GM18498 (cell line): Measurements from ENCODE around the gene MZB1.
"Not testable (repeated sequence)": the region's sequence is repeated elsewhere in the genome, so short reads cannot be mapped to it uniquely, and the experiment has no call there.

Experiments
- ATAC-seq: cut with Tn5 transposase; IDR thresholded peaks from one replicate; pipeline ENCODE4 v1.9.1; 2021; ENCODE audit warnings: mild to moderate bottlenecking, moderate library complexity; ENCODE audit not compliant: unreplicated experiment

Gene MZB1

GRCh38 chr5:139378101-139378825, 11.4 kb downstream of the MZB1 start:
- no peak for ATAC-seq

DNA sequence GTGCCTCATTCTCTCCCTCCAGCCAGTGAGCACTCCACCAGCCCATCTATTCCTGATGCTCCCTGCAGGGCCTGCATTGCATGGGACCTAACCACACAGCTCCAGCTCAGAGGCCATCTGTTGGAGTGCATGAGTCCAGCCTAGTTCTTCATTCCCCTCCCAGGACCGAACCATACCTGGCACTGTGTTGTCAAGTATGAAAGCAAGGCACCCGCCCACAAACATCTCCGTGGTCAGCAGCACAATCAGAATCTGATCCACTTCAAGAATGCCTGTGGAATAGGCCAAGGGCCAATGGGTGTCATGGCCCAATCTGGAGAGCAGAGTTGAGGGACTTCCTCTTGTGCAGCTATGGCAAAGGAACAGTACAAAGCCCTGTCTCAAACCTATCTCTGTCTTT, 12.5 kb downstream of the MZB1 start:
- ATAC-seq: no peak

GRCh38 chr5:139376364-139376763, 13.3 kb downstream of the MZB1 start:
- no peak for ATAC-seq

GRCh38 chr5:139374909-139375308, 14.8 kb downstream of the MZB1 start:
- no peak for ATAC-seq

DNA sequence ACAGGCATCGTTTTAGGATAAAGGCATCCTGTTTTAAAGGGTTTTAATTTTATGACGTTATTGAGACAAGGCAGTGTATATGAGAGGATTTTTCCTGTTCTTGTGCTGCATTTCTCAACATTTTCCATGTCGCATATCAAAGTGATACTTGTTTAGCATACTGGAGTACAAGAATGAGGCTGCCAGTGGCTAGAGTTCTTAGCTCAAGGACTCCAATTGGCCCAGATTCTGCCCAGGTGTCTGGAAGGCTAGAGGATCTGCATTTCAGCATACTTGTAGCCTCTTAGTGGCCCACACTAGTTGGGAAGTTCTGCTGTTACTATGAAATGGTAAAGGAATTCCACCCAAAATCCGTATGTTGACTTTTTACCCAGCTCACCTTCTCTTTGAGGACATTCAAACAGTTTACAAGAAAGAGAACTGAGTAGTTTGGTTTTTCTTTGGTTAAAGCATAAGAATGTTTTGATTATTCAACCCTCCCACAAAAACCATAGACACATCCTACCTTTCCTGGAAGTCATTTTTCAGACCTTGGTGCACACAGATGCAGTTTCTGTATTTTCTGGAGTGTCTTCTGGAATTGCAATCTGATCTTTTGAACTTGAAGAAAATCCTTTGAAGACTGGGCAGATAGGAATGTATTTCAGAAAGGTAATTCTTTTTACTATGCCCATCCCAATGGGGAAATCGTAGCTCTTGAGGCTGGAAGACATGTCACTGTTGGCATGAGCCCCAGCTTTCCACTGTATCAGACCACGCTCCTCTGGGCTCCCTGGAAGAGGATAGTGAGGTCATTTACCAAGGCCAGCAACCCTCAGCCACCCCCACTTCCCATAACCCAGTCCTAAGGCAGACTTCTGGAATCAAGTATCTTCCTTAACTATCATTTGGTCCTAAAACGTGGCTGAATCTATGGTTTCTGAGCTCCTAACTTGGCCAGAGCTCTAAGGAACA, 18.0 kb downstream of the MZB1 start:
- no peak for ATAC-seq

DNA sequence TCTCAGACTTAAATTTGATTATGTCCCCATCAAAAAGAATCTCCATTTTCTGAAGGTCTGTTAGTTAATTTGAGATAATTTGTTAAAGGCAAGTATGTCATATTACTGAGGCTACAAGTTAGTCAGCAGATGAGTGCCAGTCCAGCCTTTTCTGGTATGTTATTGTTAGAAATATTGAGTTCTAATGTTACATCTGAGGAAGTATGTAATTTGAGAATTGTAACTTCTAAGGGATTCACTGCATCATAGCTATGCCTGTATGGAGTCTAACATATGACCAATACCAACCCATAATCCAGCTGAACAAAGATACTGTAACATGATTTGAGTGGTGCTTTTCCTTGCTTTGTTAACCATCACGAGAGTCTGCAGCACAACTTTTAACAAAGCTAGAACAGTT, 20.5 kb downstream of the MZB1 start:
- no peak for ATAC-seq

DNA sequence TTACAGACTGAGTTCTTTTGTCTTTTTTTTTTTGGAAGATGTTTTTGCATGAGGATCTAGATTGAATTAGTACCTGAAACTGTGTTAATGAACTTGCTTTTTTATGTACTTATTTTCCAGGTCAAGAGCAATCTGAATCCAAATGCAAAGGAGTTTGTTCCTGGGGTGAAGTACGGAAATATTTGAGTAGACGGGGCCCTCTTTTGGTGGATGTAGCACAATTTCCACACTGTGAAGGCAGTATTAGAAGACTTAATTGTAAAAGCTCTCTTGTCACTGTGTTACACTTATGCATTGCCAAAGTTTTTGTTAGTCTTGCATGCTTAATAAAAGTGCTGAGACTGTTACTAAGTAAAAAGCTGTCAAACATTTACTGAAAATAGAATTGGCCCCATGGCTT, 21.1 kb downstream of the MZB1 start:
- no peak for ATAC-seq

GRCh38 chr5:139364466-139364865, 25.2 kb downstream of the MZB1 start:
- no peak for ATAC-seq

GRCh38 chr5:139363937-139364336, 25.8 kb downstream of the MZB1 start:
- no peak for ATAC-seq

GRCh38 chr5:139361835-139362429, 27.8 kb downstream of the MZB1 start:
- no peak for ATAC-seq

DNA sequence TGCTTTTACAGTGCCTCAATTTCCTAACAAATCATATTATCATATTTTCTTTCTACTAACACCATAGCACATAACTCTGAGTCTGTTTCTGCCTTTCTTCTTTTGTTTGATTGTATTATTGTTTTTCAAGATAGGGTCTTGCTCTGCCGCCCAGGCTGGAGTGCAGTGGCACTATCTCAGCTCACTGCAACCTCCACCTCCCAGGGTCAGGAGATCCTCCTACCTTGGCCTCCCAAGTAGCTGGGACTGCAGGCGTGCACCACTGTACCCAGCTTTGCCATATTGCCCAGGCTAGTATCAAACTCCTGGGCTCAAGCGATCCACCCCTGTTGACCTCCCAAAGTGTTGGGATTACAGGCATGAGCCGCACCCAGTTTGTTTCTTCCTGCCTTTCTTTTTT, 29.3 kb downstream of the MZB1 start:
- ATAC-seq: no peak

DNA sequence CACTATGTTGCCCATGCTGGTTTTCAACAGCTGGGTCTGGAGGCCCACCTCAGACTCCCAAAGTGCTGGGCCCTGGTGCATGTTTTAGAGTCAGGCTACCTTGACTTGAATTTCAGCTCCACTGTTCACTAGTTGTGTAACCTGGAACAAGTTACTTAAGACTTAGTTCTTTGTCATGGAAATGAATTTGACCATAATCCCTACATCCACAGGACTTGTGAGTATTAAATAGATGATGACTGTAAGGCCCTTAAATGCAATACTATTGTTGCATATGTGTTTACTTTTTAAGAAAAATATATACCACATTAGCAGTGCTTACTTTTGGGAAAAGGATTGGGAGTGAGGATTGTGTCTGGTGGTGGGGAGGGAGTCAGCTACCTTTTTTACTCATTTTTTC, 31.6 kb downstream of the MZB1 start:
- ATAC-seq: no peak

DNA sequence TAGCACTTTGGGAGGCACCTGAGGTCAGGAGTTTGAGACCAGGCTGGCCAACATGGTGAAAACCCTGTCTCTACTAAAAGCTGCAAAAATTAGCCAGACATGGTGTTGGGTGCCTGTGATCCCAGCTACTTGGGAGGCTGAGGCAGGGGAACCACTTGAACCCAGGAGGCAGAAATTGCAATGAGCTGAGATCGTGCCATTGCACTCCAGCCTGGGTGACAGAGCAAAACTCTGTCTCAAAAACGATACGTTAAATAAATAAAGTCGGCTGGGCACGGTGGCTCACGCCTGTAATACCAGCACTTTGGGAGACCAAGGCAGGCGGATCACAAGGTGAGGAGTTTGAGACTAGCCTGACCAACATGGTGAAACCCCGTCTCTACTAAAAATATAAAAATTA, 33.8 kb downstream of the MZB1 start:
- not testable (repeated sequence) for ATAC-seq

GRCh38 chr5:139354186-139354585, 35.5 kb downstream of the MZB1 start:
- ATAC-seq: no peak

DNA sequence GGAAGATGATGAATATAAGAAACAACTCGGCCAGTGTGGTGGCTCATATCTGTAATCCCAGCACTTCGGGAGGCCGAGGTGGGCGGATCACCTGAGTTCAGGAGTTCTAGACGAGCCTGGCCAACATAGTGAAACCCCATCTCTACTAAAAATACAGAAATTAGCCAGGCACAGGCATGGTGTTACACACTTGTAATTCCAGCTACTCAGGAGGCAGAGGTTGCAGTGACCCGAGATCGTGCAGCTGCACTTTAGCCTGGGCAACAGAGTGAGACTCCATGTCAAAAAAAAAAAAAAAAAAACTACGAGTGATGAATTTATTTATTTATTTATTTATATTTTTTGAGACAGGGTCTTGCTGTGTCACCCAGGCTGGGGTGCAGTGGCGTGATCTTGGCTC, 41.9 kb downstream of the MZB1 start:
- ATAC-seq: not testable (repeated sequence)

- ATAC-seq: not testable (repeated sequence)
Observed at GRCh38 chr5:139345442-139345841, 44.3 kb downstream of the MZB1 start.

DNA sequence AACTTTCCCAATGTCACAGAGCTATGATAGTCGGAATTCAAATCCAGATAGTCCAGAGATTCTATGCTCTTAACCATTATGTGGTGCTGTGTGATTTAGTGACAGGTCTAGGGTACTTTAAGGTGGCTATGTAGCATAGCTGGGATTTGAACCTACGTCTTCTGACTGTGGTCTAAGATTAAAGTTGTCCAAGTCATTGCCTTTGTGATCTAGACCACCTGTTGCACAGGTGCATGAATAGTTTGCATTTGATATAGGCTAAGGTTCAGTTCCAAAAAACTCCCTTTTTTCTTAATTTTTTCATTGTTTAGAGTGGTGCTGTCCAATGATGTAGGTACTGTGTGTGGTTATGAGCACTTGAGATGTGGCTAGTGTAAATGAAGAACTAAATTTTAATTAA, 45.5 kb downstream of the MZB1 start:
- ATAC-seq: no peak

- no peak for ATAC-seq
Observed at GRCh38 chr5:139343476-139343875, 46.2 kb downstream of the MZB1 start.

- ATAC-seq: no peak
Observed at GRCh38 chr5:139342423-139342723, 47.3 kb downstream of the MZB1 start.

DNA sequence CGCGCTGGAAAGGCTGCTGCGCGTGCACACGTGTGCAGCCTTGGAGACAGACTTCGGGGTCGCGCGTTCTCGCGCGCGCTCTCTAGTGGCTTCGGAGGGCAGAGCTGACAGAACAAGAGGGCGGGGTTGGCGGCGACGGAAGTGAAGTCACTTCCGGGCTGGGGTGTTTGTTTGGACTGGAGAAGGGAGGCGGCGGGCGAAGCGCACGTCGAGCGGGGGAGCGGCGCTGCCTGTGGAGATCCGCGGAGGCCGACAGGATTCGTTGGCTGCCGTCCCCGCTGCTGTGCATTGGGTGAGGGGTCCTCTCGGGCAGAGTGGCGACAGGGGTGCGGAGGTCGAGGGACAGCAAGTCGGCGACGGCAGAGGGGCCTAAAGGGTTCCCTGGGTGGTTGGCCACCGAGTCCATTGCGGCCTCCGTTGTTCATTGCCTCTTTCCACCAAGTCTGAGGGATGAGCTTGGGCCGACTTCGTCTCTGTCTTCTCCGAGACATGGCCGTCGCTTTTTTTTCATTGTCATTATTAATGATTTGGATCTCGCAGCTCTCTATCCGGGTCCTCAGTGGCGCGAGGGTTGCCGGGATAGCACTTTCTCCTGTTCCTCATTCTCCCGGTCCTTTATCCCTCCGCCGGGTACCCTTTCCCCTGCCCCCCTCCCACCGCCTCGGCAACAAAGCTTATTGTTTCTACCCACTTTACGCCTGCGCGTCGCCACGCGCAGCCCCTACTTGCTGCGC, 47.9 kb downstream of the MZB1 start, which contains the start of gene PAIP2:
TSS of gene PAIP2 (plus strand) at position 166 of the 734 bp plus-strand sequence. CDS start 21,931 bp downstream, outside the sequence.
- ATAC-seq: peak; percentile 93

DNA sequence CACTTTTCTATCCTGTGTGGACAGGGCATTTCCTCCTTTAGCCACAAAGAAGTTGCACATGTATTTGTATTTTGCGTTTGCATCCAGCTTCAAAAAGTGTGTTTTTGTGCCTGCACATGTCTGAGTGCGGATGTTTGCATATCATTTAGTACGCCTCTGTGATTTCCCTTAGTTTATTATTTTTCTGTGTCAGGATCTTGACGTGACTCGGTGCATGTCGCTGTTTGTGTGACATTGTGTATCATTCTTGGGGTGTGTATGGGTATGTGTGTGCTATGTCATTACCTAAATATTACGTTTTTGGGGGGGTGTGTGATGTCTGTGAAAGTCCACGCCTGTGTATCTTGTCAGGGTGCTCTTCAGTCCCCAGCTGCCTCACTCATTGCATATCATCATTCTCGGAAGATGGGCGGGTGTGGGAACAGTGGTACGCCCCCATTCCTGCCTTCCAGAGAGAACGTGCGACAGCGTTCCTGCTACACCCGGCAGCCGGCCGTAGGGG, 48.5 kb downstream of the MZB1 start:
- ATAC-seq: peak; percentile 25
